HG03457 (cell line): Measurements from ENCODE around the gene SH3RF1.
A peak's percentile ranks its signal among the peaks of the same experiment; 100 is the strongest.
"Not testable (repeated sequence)": the region's sequence is repeated elsewhere in the genome, so short reads cannot be mapped to it uniquely, and the experiment has no call there.

Experiments used
- ATAC-seq: cut with Tn5 transposase; IDR thresholded peaks from one replicate; pipeline ENCODE4 v1.9.1; 2021; ENCODE audit warnings: moderate number of reproducible peaks; ENCODE audit not compliant: unreplicated experiment

Gene SH3RF1

GRCh38 chr4:169270810-169271691 is at the start of gene SH3RF1:
SH3RF1 (minus strand) TSS chr4:169270956; CDS start chr4:169269212, 1,744 bp downstream.
- peak; percentile 46 for ATAC-seq

GRCh38 chr4:169315530-169316343 is 45.0 kb upstream of the SH3RF1 start:
- no peak for ATAC-seq

- ATAC-seq: no peak
Measured at GRCh38 chr4:169314906-169315305, 44.1 kb upstream of the SH3RF1 start.

GRCh38 chr4:169313732-169314131 is 43.0 kb upstream of the SH3RF1 start:
- ATAC-seq: no peak

GRCh38 chr4:169312690-169313422 is 42.1 kb upstream of the SH3RF1 start:
- no peak for ATAC-seq

DNA sequence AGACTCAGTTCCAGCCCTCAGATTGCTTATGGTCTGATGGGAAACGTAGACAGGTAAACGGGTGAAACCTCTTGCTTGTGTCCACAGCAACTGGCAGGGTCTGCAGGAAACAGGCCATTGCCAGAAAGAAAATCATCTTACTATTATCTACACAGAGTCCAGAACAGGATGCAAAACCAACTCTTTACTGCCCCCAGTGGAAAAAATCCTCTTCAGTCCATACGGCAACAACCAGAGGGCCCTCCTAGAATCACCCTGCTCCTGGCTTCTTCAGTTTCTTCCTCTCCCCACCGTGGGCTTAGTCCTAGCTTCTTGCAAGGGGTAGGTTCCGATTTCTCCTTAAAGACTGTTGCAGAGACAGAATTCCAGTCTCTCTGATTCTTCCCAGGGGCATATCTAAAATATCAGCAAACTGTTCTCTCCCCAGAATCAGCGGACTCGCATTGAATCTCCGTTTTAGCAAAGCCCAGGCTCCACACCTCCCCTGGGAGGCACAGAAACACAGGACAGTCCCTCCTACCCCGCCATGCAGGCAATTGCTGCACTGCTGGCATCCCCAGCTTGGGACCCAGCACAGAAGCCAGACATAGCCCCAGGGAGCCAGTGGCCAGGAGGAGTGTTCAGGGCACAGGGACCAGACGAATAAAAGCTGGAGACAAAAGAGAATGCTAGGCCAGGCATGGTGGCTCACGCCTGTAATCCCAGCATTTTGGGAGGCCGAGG is 41.0 kb upstream of the SH3RF1 start:
- peak; percentile 77 for ATAC-seq

GRCh38 chr4:169309326-169309967 is 38.7 kb upstream of the SH3RF1 start:
- ATAC-seq: no peak

- ATAC-seq: no peak
Measured at GRCh38 chr4:169307576-169307975, 36.8 kb upstream of the SH3RF1 start.

DNA sequence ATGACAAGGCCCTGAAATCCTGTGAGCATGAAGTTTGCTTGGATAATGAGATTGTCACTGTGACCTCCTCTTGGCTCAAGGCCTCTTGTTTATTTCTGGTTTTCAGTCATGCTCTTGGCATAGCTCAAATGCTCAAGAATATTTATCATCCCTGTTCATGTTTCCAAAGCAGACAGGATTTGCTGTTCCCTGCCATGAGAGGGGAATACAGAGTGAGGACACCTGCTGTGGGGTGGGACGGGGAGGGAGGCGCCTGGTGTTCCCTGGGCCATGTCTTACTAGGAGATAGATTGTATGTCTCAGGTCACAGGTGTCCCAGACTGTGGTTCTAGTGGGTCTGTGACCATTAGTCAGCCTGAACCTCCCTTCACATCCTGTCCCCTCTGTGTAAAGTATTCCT is 34.9 kb upstream of the SH3RF1 start:
- no peak for ATAC-seq

GRCh38 chr4:169305173-169305572 is 34.4 kb upstream of the SH3RF1 start:
- ATAC-seq: no peak

- ATAC-seq: no peak
Measured at GRCh38 chr4:169295822-169296221, 25.1 kb upstream of the SH3RF1 start.

GRCh38 chr4:169293343-169294176 is 22.8 kb upstream of the SH3RF1 start:
- peak; percentile 91 for ATAC-seq

GRCh38 chr4:169287983-169288382 is 17.2 kb upstream of the SH3RF1 start:
- not testable (repeated sequence) for ATAC-seq

GRCh38 chr4:169286562-169287301 is 16.0 kb upstream of the SH3RF1 start:
- no peak for ATAC-seq

GRCh38 chr4:169283114-169283509 is 12.4 kb upstream of the SH3RF1 start:
- no peak for ATAC-seq

DNA sequence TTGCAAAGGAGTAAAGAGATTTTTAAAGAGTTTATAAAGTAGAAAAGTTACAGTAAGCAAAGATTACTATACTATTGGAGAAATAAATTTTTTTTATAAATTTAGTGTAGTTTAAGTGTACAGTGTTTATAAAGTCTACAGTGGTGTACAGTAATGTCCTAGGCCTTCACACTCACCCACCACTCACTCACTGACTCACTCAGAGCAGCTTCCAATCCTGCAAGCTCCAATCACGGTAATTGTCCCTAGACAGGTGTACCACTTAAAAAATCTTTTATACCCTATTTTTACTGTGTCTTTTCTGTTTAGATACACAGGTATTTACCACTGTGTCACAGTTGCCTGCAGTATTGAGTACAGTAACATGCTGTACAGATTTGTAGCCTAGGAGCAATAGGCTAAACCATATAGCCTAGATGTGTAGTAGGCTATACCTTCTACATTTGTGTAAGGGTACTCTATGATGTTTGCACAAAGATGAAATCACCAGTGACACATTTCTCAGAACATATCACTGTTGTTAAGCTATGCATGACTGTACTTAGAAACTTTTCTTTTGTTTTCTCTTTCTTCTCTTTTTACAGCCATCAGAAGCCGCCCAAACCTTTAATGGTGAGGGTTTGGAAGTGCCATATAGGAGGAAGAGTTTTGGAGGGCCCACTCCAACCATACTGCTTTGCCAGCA is 11.8 kb upstream of the SH3RF1 start:
- no peak for ATAC-seq

DNA sequence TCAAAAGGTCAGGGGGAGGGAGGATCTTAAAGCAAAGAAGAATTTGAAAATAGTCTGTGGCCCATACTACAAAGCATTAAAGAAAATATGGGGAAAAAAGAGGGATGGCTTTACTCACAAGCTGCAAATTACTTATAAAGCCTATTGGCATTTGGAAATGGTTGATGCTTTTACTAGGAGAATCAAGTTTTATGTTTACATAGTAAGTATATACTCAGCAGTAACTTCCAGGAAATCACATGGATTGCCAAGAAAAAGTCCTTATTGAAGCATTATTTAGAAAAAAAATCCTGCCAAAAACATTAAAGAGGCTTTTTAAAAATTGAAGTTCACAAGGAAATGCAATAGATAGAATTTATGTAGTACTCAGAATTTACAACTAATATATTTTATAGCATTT is 8.4 kb upstream of the SH3RF1 start:
- ATAC-seq: no peak

DNA sequence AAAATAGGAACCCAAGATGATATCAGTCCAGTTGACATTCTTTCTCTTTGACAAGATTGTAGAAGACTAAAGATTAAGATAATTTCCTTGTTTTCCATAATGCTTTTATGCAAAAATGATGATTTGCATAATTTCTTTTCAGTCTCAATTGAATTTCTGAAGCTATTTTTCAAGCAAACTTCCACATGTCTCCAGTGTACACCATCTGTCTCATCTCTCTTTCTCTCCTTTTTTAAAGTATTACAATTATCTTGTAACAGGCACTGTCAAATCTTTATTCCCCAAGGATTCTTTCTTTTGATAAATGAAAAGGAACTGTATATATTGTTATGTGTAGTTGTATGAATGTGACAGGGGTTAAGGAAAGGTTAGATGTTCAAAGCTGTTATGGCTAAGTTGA is 7.9 kb upstream of the SH3RF1 start:
- no peak for ATAC-seq
